CD1c-positive myeloid dendritic cell (primary cell): ENCODE results near the gene ARHGAP40.
A peak's percentile ranks its signal among the peaks of the same experiment; 100 is the strongest.

Experiments
- DNase-seq: peaks from one replicate; pipeline ENCODE4 v3.0.0-alpha.2; 2016; ENCODE audit errors: extremely low spot score

The ARHGAP40 gene

DNA sequence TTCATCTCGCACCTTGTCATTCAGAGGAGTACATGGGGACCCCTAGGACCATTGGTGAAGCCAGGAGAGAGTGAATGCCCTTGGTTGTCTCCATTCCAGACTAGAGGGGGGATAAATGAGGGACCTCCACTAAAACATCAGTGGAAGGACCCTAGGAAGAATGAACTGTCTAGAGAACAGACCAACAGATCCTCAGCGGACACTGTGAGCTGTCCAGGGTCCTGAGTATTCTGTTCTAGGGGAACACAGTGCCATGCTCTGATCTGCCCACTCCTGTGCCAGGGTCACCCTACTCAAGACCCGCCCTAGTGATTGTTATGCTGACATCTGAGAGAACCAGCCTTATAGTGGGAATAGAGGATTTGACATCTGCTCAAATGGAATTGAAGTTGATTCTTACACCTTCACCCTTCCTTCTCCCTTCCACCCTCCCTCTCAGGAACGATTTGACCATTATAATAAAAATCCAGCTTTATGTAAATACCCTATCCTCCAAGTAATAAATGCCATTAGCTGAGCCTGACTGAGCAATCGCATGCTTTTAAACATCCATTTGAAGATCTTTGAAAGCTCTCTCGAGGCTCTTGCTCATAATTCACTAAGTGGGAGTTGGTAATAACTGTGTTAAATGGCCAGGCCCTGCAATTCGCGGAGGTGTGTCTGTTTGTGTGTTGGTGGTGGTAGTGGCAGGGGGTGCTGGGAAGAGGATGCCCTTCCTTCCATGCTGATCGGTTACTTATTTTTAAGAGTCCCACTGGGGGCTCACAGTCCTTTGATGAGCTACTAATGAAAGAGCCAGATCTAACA is 79.1 kb downstream of the ARHGAP40 start:
- DNase-seq, result peak; percentile 8

DNA sequence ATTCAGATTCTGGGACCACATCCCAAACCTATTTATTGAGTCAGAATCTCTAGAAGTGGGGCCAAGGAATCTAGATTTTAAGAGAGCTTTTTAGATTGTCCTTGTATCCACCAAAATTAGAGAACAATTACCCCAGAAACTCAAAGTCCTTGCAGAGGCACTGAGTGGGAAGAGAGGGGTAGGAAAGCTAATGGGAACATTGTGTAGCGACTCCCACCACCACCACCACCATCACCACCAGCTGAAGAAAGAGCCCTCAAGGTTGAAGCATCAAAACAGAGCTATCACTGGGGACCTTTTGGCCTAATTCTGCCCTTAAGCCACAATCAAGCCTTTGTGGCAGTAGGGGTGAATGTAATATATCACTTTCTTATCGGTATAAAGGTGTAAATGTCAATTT is 83.7 kb downstream of the ARHGAP40 start:
- DNase-seq, result no peak

DNA sequence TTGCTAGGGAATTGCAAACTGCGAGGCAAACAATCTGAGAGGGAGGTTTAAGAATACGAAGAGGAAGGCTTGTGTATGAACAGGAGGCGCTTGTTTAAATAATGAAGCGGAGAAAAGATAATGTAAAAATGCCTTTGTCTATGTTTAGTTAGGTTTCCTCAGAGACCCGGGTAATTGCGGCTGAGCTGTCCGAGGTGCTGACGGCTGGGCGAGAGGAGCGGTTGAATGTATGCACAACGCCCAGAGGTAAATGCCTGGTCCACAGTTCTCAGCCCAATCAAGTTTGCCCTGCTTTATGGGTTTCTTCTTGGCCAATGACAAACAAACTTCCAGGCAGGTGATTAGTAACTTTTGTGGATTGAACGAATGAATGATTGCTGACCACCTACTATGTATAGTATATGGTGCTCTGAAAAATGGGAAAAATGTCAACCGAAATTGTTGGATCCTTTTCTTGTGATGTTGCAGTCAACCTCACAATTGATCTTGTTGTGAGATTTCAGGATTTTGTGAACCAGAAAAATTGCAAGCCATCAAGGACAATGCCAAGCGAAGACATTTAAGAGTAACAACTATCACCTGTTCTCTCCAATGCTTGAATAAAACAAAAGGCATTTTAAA is 84.4 kb downstream of the ARHGAP40 start:
- DNase-seq, result peak; percentile 19

DNA sequence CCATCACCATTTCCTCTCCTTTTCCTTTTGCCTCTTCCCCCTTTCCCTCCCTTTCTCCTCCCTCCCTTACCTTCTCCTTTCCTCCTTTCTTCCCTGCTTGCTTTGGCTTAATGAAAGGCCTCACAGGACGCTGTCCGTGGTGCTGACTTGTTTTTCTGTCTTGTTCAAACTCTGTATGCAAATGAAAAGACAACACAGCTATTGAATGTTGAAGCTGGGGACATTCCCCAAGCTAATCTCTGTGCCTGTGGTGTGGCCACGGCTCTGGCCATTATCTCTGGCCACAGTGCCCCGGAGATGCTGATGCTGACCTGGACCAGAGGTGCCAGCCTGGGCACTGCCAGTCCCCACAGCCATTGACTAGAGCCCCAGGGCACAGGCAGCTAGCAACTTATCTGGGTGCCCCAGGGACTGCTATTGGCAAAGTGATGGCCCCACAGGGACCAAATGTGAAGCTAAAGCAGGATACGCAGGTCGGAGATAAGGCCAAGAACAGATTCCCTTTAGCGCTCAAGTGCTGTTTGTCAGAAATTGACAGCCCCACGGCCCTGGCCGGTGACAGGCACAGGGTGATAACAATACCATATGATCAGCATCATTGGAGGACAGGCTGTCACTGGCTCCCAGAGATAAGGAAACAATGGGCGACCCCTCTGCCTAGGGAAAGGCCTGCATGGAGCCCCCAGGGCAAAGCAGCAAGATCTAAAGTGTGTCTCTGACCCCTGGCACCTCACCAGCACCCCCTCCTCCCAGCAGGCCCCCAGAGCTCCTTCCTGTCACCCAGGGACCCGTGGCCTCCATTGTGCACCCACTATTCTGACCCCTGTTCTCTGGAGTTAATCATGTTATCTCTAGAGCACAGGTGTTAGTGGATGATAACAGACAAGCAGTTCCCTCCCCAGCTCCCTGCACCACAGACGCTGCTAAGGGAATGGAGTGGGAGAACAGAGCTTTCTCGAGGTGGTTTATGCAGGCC is 91.1 kb downstream of the ARHGAP40 start:
- peak; percentile 40 for DNase-seq

DNA sequence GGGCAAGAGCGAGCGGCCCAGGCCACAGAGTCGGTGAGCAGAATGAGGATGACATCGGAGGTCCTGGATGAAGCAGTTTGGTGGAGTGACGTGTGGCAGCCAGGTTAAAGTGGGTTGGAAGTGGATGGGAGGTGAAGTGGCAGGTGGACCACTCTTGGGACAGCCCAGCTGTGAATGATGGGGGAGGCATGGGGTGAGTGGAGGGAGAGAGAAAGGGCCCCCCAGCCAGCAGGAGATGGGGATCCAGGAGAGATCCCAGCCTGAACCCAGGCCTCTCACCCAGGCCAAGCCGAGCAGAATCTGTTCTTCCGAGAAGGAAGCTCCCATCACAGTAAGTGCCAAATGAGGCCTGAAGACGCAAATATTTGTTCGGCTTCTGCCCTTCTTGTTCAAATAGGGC is 95.7 kb downstream of the ARHGAP40 start:
- DNase-seq, result no peak

DNA sequence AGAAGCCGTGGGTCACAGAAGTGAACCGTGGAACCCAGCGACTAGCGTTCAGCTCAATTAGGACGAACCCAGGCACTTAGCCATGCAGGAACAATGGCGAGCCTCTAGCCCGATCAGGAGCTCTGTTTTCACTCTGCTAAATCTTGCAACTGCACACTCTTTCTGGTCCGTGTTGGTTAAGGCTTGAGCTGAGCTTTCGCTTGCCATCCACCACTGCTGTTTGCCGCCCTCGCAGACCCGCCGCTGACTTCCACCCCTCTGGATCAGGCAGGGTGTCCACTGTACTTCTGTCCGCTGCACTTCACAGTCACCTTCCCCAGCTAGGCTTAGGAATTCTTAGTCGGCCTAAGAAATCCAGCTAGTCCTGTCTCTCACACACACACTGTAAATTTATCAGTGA is 96.9 kb downstream of the ARHGAP40 start:
- no peak for DNase-seq

DNA sequence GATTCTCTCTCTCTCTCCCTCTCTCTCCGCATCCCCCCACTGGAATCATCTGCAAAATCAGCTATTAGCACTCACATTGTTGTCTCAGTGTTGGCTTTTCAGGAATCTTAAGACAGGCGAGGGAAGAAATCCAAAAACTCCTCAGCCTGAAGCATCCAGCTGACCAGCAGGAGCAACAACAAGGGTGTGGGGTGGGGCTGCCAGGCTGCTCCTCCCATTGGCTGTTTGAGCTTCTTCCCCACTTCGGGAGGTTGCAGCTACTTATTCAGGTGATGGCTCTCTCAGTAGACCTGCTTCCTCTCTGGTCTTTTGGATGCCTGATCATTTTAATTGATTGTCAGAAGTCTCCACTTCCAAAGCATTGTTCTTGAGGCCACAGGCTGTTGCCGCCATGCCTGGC is 98.5 kb downstream of the ARHGAP40 start:
- no peak for DNase-seq
